GM18520 (cell line): Measurements from ENCODE around the gene QSOX2.
"Not testable (repeated sequence)": the region's sequence is repeated elsewhere in the genome, so short reads cannot be mapped to it uniquely, and the experiment has no call there.

Experiments used
- ATAC-seq: cut with Tn5 transposase; IDR thresholded peaks from one replicate; pipeline ENCODE4 v1.9.1; 2021; ENCODE audit not compliant: unreplicated experiment

The QSOX2 gene

DNA sequence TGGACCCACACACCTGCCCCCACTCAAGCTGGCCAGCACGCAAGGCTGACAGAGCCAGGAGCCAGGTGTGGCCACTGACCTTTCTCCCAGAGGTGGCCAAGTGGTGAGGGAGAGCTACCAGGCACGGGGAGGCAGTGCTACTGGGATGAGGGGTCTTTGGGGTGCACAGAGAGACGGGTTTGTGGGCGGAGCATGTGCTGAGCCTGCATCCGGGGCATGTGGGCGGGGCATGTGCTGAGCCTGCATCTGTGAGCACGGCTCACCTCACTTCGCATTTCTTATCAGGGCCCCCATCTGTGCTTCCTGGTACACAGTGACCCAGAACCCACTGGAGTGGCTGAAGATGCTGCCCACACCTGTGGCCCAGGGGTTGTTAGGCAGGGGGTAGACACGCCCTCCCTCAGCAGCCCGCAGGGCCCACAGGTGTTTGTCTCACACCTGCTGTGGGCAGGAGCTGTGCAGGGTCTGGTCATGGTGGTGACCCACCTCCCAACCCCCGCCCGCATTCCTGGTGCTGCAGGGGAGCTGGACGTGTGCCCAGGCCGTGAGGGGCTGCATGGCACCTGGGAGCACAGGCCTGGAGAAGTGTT, 36.8 kb upstream of the QSOX2 start:
- ATAC-seq: no peak

DNA sequence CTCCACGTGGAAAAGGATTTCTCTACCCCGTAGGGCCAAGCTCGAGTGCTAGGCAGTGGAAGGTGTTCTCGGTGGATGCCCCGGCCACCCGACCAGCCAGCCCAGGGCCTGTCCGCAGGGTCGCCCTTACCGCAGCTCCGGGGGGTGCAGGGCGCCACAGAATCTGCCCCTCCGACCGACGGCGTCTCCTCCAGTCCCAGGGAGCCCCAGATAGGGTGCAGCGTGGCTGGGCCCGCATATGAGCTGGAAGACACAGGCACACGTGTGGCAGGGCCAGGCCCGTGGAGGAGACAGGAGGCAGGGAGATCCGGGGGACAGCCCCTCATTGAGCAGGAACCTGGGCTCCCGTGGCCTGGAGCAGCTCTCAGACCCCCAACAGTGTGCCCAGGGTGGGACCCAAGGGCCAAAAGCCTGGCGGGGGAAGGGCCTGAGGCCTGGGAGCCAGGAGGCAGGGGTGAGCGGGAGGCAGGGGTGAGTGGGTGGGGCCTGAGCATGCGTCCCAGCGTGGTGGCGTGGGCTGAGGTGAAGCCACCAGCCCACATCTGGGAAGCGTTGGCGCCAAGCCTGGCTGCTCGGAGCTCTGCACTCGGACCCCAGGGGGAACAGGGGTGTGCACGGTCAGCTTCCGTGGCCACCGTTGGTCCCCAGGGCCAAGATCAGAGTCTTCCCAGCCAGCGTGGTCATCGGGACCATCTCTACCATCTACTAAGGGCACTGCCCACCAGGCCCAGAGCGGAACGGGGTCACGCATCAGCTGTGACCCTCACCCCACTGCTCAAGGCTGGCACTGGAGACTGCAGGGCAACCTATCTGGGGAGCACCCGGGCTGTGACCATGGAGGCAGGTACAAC, 36.0 kb upstream of the QSOX2 start:
- no peak for ATAC-seq

- ATAC-seq: no peak
Measured at GRCh38 chr9:136280535-136281315, 35.1 kb upstream of the QSOX2 start.

- no peak for ATAC-seq
Measured at GRCh38 chr9:136279471-136279870, 33.9 kb upstream of the QSOX2 start.

- no peak for ATAC-seq
Measured at GRCh38 chr9:136278894-136279293, 33.3 kb upstream of the QSOX2 start.

DNA sequence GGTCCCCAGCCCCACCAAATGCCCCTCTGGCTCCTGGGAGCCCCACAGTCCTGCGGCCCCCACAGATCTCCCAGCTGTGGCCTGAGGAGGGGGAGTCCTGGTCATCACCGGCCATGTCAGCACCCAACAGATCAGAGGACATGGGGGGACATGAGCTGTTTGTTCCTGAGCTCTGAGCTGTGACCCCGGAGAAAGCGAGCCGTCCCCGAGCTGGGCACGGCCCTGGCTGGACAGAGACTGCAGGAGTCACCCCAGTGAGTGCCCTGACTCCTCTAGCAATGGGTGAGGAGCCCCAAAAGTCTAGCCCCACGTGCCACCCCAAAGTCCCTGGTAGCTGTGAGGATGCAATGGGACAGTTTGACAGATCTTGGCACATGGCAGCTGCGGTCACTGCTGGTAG, 32.6 kb upstream of the QSOX2 start:
- ATAC-seq: no peak

DNA sequence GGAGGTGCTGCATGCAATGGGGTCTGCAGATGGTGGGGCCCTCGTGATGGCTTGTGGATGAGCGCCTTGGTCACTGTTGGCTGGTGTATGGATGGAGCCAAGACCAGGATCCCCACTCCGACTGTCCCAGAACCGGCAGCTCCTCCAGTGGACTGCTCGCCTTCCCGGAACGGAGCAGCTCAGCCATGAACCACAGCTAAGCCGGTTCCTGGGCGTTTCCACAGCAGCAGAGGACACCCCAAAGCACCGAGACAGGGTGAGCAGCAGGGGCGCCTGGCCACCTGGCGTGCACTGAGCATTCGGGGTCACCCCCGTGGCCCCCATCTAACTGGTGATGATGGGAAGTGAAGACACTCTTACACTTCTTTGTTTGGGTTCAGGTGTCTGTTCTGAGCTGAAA, 32.1 kb upstream of the QSOX2 start:
- no peak for ATAC-seq

- no peak for ATAC-seq
Measured at GRCh38 chr9:136276716-136277115, 31.1 kb upstream of the QSOX2 start.

DNA sequence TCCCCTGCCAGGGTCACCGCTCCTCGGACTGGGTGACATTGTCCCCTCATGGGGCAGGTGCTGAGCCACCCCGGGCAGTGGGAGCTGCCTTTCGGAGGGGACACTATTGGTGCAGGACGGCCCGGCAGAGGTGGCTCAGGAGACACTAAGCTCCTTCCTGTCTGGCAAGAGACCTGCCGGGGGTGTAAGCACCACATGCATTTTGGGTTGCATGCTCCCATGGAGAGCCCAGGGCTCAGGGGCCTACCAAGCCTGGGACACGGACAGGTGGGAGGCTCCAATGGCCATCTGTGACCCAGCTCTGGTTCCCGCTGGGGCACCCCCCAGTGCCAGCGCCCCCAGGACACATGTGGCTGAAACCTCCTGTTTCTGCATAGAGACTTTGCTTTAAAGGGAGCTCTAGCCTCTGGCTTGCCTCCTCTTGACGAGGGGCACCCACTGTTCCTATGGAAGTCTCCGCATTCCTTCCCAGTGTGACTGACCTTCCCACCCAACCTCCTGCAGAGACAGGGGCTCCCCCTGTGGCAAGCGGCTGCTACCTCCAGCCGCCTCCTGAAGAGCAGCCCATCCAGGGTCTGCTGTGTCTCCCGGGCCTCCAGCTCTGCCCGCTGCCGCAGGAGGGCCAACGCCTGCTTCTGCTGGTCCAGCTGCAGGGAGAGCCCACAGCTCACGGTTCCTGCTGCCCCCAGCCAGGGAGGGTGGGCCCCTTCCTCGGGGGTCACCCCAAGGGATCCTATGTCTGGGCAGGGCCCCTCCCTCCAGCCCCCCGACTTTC, 30.2 kb upstream of the QSOX2 start:
- ATAC-seq: no peak

- ATAC-seq: no peak
Measured at GRCh38 chr9:136274786-136275654, 29.4 kb upstream of the QSOX2 start.

GRCh38 chr9:136273921-136274785, 28.5 kb upstream of the QSOX2 start:
- ATAC-seq: no peak

GRCh38 chr9:136273244-136273865, 27.7 kb upstream of the QSOX2 start:
- no peak for ATAC-seq

GRCh38 chr9:136270173-136270705, 24.6 kb upstream of the QSOX2 start:
- no peak for ATAC-seq

GRCh38 chr9:136268735-136269134, 23.1 kb upstream of the QSOX2 start:
- no peak for ATAC-seq

DNA sequence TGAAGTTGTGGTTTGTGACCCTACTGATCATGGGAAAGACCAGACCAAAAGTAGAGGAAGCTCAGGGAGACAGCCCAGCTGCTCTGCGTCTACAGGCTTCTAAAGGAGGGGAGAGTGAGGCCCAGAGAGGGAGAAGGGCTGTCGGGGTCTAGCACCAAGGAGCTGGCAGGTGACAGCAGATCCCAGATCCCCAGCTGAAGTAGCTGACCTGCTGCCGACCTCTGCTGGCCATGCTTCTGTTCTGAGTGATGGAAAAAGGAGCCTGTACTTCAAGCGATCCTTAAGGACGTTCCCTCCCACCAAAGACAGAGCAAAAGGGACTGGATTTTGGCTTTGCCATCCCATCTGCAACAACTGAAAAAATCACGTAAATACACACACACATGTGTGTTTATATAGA, 22.7 kb upstream of the QSOX2 start:
- ATAC-seq: no peak

GRCh38 chr9:136267261-136268111, 21.9 kb upstream of the QSOX2 start:
- no peak for ATAC-seq

DNA sequence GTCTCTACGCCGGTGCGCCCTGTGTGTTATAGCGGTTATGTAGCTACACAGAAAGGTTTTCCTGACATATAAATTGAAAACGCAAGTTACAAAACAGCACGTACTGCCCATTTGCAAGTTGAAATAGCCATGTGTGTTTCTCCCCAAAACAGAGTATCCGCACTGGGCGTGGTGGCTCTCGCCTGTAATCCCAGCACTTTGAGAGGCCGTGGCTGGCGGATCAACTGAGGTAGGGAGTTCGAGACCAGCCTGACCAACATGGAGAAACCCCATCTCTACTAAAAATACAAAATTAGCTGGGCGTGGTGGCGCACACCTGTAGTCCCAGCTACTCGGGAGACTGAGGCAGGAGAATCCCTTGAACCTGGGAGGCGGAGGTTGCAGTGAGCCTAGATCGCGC, 21.0 kb upstream of the QSOX2 start:
- not testable (repeated sequence) for ATAC-seq
